ENCODE data around the gene ITPR2.

The ITPR2 gene

DNA sequence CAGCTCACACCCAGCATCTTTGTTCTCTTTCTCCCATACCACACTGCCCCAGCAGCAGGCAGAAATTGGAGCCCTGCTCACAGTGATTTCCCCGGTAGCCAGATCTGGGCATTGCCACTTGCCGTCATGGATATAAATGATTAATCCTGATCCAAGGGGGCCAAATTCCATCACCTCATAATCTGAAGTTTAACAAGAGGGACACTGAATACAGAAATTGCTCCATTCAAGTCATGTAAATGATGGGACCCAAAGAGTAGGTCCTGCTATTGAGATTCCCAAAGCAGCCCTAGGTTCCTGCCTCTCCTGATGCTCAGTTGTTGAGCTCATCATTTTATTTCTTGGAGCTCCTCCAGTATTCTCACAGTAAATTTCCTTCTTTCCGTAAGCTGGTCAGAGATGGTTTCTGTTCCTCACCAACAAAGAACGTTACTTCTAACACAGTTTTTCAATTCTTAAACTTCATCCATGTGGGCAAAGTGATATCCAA is 11.7 kb downstream of the ITPR2 start:
- DNase-seq: no peak

DNA sequence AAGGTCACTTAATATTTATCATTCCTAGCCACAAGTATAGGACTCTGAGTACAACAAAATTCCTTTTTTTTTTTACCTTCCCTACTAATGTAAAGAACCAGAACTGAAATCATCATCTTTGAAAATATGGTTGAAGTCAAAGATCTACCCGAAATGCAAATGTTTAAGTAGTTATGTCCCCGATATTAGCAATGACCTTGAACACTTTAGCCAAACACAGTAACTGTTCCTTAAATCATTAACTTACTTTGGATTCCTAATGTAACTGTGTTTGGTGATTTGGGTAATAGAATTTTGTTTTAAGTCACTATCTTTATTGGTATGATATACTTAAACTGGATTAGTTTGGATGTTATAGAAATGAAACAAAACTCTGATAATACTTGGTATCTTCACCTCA is 14.4 kb downstream of the ITPR2 start:
- DNase-seq: no peak

GRCh38 chr12:26818201-26818600 is 14.8 kb downstream of the ITPR2 start:
- DNase-seq: no peak

DNA sequence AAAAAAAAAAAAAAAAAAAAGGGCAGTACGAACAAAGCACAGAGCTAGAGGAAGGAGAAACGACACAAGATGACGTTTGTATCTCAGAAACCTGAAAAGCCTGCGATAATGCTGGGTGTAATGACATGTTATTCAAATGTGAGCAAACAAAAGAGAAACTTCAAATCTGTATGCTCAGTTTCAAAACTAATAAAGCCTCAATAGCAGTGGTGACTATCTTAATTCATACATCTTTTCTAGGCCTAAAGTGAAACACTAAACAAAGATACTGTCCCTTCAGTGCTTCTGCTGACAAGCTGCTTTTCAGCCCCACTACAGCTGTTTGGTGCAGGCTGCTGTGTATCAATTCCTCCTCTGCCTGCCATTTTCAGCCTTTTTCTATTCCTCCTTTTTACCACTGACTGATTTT is 15.8 kb downstream of the ITPR2 start:
- no peak for DNase-seq

- DNase-seq: no peak
These were observed 19.2 kb downstream of the ITPR2 start for GRCh38 chr12:26813812-26814211.

DNA sequence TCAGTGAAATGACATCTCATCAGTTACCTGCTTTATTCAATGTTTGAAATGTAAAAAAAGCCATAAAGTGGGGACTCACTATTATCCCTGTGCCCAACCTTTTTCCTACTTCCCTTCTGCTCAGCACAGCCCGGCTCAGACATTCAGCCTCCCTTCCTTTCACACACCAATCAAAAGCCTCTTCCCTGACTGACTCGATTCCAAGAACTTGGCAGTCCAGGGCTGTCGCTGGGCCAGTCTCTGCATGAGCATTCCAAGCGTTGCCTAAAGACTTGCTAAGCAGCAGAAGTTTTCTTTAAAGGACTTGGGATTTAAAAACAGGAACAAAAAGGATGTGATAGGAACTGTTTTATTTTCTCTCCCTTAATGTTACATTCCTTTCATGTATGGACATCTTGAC is 22.7 kb downstream of the ITPR2 start:
- no peak for DNase-seq

GRCh38 chr12:26809611-26810285 is 23.2 kb downstream of the ITPR2 start:
- DNase-seq: no peak

- no peak for DNase-seq
These were observed 24.1 kb downstream of the ITPR2 start for GRCh38 chr12:26808766-26809476.

DNA sequence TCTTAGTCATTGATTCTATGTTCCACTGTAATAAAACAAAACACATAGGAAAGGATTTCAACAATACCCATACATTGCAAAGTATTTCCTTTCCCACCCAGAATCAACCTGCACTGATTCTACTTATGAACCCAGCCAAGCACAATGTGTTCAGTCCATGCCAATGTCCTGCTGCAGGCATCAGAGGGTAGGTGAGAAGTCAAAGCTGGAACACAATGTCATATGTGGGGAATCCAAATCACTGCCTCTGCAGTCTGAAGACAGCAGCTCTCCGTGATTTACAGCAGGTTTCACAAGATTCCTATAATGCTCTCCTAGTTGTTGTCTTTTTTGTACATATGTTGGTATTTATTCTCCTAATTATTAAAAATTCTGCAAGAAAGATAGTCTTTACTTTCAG is 25.7 kb downstream of the ITPR2 start:
- DNase-seq: no peak

- DNase-seq: no peak
These were observed 26.4 kb downstream of the ITPR2 start for GRCh38 chr12:26806556-26806955.

- no peak for DNase-seq
These were observed 27.5 kb downstream of the ITPR2 start for GRCh38 chr12:26805401-26805971.

DNA sequence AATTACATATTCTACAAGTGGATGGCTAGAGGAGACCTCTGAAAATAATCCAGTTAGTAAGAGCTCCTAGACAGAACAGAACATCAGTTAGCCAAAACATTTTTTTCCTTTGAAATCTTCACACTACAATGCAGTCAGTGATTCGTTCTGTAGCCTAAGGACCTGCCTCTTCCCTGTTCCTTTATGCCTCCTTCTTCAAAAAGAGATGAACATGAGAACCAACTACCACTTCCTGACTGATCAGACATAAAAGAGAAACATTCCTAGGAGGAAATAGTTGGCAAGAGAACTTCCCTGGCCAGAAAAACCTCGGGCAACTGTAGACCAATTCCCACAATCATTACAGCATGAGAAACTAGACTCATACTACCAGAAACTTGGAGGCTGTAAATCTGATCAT is 29.4 kb downstream of the ITPR2 start:
- no peak for DNase-seq

GRCh38 chr12:26801486-26801885 is 31.5 kb downstream of the ITPR2 start:
- DNase-seq: no peak

- no peak for DNase-seq
These were observed 32.1 kb downstream of the ITPR2 start for GRCh38 chr12:26800858-26801257.

GRCh38 chr12:26800347-26800746 is 32.6 kb downstream of the ITPR2 start:
- DNase-seq: no peak

- DNase-seq: no peak
These were observed 33.3 kb downstream of the ITPR2 start for GRCh38 chr12:26799741-26800140.

DNA sequence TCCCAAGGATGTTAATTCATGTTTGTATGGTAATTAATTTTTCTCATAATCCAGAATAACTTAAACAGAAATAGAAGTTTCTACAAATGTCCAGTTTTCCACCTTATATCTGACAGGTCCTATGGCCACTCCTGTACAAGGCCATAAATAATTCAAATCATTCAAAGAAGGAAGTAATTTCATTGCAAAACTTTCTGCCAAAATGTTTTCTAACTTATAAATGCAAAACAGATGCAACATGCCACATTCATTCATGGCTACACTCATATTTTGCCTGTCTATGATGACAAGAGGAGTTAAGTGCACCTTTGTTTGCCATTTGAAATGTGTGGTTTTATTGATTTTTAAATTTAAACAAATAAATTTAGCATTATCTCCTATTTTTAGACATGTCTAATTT is 34.4 kb downstream of the ITPR2 start:
- DNase-seq: no peak

- no peak for DNase-seq
These were observed 35.0 kb downstream of the ITPR2 start for GRCh38 chr12:26798023-26798422.

DNA sequence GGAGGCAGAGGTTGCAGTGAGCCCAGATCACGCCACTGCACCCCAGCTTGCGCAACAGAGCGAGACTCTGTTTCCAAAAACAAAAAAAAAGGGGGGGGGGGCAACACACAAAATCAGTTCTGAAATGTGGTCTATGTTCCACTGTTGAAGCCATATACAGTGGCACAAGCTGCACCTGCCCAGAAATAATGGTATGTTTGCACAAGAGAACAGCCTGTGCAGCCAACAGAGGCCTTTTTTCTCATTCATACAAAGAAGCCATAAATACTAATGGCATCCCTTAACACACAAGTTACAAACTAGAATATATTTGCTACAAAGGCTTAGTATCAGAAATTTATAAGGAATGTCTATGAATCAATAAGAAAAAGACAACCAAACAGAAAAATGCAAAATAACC is 37.1 kb downstream of the ITPR2 start:
- no peak for DNase-seq

GRCh38 chr12:26791301-26791791 is 41.6 kb downstream of the ITPR2 start:
- DNase-seq: no peak

DNA sequence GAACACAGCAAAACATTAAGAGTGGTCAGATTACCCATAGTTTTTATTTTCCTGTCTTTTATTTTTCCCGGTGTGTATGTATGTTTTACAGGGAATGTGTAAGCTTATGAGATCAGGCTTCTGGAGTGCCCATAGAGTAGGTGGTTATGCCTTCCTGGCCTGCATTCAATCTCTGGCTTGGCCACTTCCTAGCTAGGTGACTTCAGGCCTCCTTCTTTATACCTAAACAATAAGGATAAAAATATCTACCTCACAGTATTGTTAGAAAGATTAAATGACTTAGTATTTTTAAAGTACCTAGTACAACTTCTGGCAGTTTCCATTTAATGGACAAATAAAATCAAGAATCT is 42.4 kb downstream of the ITPR2 start:
- no peak for DNase-seq

DNA sequence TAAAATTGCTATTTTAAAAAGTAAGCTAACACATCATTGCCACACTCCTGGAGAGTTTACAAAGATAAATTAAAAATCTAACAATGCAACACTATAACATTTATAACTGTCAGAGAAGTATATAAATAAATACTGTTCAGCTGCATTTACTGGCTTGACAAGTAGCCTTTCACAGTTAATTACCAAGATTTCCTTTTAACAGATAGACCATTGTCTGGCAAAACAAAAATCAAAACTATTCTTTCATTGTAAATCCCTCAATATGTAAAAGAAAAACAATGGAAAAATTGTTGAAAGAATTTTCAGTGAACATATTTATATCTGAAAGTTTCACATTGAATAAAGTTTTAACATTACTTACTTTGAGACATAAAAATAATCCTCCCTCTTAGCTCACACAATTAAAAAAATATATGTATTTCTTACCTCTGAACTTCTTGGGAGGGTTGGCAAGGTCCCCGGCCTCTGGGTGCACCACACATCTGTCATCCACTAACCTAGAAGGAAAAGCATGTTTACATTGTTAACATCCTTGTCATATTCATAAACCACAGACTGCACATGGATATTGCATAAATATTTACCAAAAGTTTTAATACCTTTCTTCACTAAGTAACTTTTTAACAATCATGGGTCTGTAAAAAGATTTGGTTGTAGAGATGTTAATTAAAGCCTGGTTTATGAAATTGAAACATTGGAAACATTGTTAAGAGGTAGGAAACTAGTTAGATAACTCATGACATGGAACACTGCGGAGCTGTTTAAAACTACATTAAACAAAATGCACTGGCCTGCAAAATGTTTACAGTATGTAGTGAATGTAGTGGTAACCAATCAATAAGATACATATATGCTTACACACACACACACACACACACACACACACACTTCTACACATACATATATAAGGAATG is 43.0 kb downstream of the ITPR2 start:
- DNase-seq: no peak

- no peak for DNase-seq
These were observed 46.0 kb downstream of the ITPR2 start for GRCh38 chr12:26786865-26787514.

Measured in stimulated activated CD4-positive, alpha-beta T cell treated with anti-CD3 and anti-CD28 coated beads, Interleukin-4, amount 100 ng/mL, for 4 hours (primary cell).